GM12878 (cell line): ENCODE measurements around the gene REEP5. TPM values are rescaled to one million over a fixed set of nuclear protein-coding genes. Genes with fewer than 3 reads are reported as not detected.

Experiments
- CBX5 ChIP-seq: sonication (generic); IDR thresholded peaks from 2 replicates; pipeline ENCODE4 v1.6.1; 2016; ENCODE audit warnings: low read depth, moderate library complexity, mild to moderate bottlenecking, inconsistent platforms
- CHD2 ChIP-seq: IDR thresholded peaks from 2 replicates; pipeline ENCODE4 v1.6.1; 2011; ENCODE audit warnings: low read depth, low read length, improper control_type of control experiment, borderline replicate concordance
- CREM ChIP-seq: IDR thresholded peaks from 2 replicates; pipeline ENCODE4 v1.6.1; 2014; ENCODE audit warnings: antibody characterized with exemption, low read depth
- IKZF1 ChIP-seq: fragments of 450-650 bp; conservative IDR thresholded peaks from 2 replicates; pipeline ENCODE4 v1.6.1; 2017; ENCODE audit warnings: antibody characterized with exemption, mild to moderate bottlenecking
- IKZF2 ChIP-seq, 2 experiments: fragments of 450-650 bp; IDR thresholded peaks; 2 replicates each; pipeline ENCODE4 v1.6.1; 2017; ENCODE audit warnings: mild to moderate bottlenecking in 2 of 2, moderate library complexity in 2 of 2
- KLF5 ChIP-seq: fragments of 450-650 bp; IDR thresholded peaks from 2 replicates; pipeline ENCODE4 v1.6.1; 2014; ENCODE audit warnings: mild to moderate bottlenecking; ENCODE audit not compliant: partially characterized antibody
- MEF2A ChIP-seq: IDR thresholded peaks from 2 replicates; pipeline ENCODE4 v1.6.1; 2011; ENCODE audit warnings: low read depth, mild to moderate bottlenecking, low read length, moderate library complexity; ENCODE audit not compliant: insufficient read depth
- MTA2 ChIP-seq: fragments of 450-650 bp; IDR thresholded peaks from 2 replicates; pipeline ENCODE4 v1.6.1; 2016; ENCODE audit warnings: low read depth, mild to moderate bottlenecking, moderate library complexity
- MXI1 ChIP-seq: fragments of 150-350 bp; IDR thresholded peaks from 2 replicates; pipeline ENCODE4 v1.6.1; 2011; ENCODE audit warnings: low read depth, mild to moderate bottlenecking, inconsistent platforms, low read length, improper control_type of control experiment
- NR2F1 ChIP-seq: fragments of 450-650 bp; conservative IDR thresholded peaks from 2 replicates; pipeline ENCODE4 v1.6.1; 2017; ENCODE audit warnings: mild to moderate bottlenecking
- PAX8 ChIP-seq: fragments of 450-650 bp; IDR thresholded peaks from 2 replicates; pipeline ENCODE4 v1.6.1; 2017; ENCODE audit warnings: mild to moderate bottlenecking, moderate library complexity
- POLR2AphosphoS2 ChIP-seq: IDR thresholded peaks from 2 replicates; pipeline ENCODE4 v1.6.1; 2011; ENCODE audit warnings: low read depth, mild to moderate bottlenecking, low read length, improper control_type of control experiment, moderate library complexity
- SIN3A ChIP-seq: IDR thresholded peaks from 2 replicates; pipeline ENCODE4 v1.6.1; 2012; ENCODE audit warnings: low read depth, low read length, improper control_type of control experiment
- SMAD5 ChIP-seq: IDR thresholded peaks from 2 replicates; pipeline ENCODE4 v1.6.1; 2016; ENCODE audit warnings: antibody characterized with exemption, low read depth
- SMARCA5 ChIP-seq: fragments of 450-650 bp; IDR thresholded peaks from 2 replicates; pipeline ENCODE4 v1.6.1; 2017; ENCODE audit warnings: mild to moderate bottlenecking
- SREBF1 ChIP-seq: IDR thresholded peaks from 2 replicates; pipeline ENCODE4 v1.6.1; 2012; ENCODE audit warnings: mild to moderate bottlenecking, low read length
- TCF12 ChIP-seq: IDR thresholded peaks from 2 replicates; pipeline ENCODE4 v1.6.1; 2011; ENCODE audit warnings: low read depth, mild to moderate bottlenecking, low read length
- ZNF217 ChIP-seq: fragments of 450-650 bp; IDR thresholded peaks from 2 replicates; pipeline ENCODE4 v1.6.1; 2017; ENCODE audit warnings: antibody characterized with exemption, mild to moderate bottlenecking
- polyA plus RNA-seq, 11 experiments: library from polyadenylated mRNA; depleted of rRNA in 4 of 11; unstranded in 6 of 11; stranded (reverse) in 5 of 11; fragments of >200 nt; fragmentation: Nextera tagmentation in 4 of 11; fragmentation: Illumina TruSeq in 1 of 11; extraction: Ambion mirVana in 4 of 11; extraction: Trizol in 1 of 11; gene quantifications; 1 replicate in 1 of 11; 2 replicates in 10 of 11; pipeline versions ENCODE4 v1.2.1 to v1.2.3, GENCODE V29; 2011 to 2016; ENCODE audit warnings: inconsistent platforms in 2 of 11, missing spikeins in 2 of 11, low read depth in 1 of 11
- total RNA-seq, 4 experiments: library from RNA; depleted of rRNA in 3 of 4; stranded (reverse); fragments of >200 nt in 3 of 4; fragmentation: Illumina TruSeq in 1 of 4; extraction: Trizol in 1 of 4; gene quantifications; 2 replicates each; pipeline versions ENCODE4 v1.2.1 to v1.2.3, GENCODE V29; 2013 to 2021
- TF ChIP-seq, protein P1 (sequence below): fragments of 450-650 bp; IDR thresholded peaks from 2 replicates; pipeline ENCODE4 v1.6.1; 2014; ENCODE audit warnings: mild to moderate bottlenecking
- TF ChIP-seq, protein P2 (sequence below): fragments of 450-650 bp; IDR thresholded peaks from 2 replicates; pipeline ENCODE4 v1.6.1; 2017; ENCODE audit warnings: low read depth, mild to moderate bottlenecking, moderate library complexity
- TF ChIP-seq, protein P3 (sequence below): IDR thresholded peaks from 2 replicates; pipeline ENCODE4 v1.6.1; 2012; ENCODE audit warnings: low read depth, low read length, improper control_type of control experiment
- TF ChIP-seq, protein P4 (sequence below): IDR thresholded peaks from 2 replicates; pipeline ENCODE4 v1.6.1; 2011; ENCODE audit warnings: borderline replicate concordance, low read depth, mild to moderate bottlenecking, moderate library complexity, low read length; ENCODE audit not compliant: insufficient read depth, poor library complexity, severe bottlenecking
- TF ChIP-seq, protein P5 (sequence below), 3 experiments: IDR thresholded peaks in 2 of 3; conservative IDR thresholded peaks in 1 of 3; 2 replicates each; pipeline ENCODE4 v1.5.1; 2011; ENCODE audit warnings: low read depth in 3 of 3, low read length in 3 of 3, mild to moderate bottlenecking in 3 of 3, control low read depth in 2 of 3, moderate library complexity in 2 of 3, inconsistent platforms in 1 of 3, mixed read lengths in 1 of 3; ENCODE audit not compliant: control insufficient read depth in 2 of 3, insufficient read depth in 1 of 3; ENCODE audit errors: extremely low read depth in 1 of 3

REEP5 gene
- total and polyA plus RNA-seq, 10 of the 15 experiments (the other 5 are each of a cell fraction or from before 2014, with no cell fraction given): 30.5 to 211 (median 113) TPM

DNA sequence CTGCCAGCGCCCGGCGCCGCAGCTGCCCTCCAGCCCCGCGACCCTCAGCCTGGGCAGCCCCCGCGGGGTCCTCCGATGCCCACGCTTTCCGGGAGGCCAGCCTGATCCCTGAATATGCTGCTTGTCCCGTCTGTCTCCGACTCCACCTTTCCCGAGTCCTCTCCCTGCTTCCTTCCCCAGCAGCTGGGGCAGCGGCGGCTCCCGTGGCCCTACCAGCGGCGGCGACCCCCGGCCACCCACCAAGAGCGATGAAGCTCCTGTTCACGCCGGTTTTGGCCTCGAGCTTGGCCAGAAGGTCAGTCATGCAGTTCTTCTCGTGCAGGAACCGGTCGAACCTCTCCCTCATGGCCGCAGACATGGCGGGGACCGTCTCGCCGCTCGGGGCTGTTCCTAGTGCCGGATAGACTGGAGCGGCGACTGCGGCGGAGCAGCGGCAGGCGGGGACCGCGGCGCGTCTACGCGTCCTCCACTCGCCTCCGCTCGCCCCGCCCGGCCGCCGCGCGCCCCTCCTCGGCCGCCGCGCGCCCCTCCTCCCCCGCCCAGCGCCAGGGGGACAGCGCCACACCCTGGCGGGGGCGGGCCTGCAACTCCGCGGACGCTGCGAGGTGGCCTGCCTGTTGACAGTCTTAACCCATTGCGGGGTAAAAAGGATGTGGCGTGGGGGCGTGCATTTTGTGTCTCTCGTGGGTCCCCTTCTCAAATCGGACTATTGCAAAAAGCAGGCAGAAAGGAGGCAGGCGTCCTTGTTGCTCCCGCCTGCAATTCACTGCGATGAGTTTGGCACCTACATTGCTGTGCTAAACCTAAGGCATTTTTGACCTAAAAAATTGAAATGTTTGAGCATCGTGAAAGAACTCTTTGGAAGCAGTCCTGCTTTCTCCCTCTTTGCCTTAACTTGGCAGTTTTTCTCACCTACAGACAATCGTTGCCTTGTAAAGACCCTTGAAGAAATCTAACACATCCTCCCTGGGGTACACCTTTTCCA is at the start of gene REEP5 (continued):
- TF ChIP-seq, protein P1, sequence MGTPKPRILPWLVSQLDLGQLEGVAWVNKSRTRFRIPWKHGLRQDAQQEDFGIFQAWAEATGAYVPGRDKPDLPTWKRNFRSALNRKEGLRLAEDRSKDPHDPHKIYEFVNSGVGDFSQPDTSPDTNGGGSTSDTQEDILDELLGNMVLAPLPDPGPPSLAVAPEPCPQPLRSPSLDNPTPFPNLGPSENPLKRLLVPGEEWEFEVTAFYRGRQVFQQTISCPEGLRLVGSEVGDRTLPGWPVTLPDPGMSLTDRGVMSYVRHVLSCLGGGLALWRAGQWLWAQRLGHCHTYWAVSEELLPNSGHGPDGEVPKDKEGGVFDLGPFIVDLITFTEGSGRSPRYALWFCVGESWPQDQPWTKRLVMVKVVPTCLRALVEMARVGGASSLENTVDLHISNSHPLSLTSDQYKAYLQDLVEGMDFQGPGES: no peak
- TF ChIP-seq KLF5: peak; percentile 32
- 0 out of 2 replicates have a peak, but pooled peaks have one; percentile 13 for TF ChIP-seq TCF12
- no peak; the same call in 1 of the 2 replicates for TF ChIP-seq SIN3A
- 0 out of 2 replicates have a peak, but pooled peaks have one; percentile 32 for TF ChIP-seq MXI1
- TF ChIP-seq, protein P2, sequence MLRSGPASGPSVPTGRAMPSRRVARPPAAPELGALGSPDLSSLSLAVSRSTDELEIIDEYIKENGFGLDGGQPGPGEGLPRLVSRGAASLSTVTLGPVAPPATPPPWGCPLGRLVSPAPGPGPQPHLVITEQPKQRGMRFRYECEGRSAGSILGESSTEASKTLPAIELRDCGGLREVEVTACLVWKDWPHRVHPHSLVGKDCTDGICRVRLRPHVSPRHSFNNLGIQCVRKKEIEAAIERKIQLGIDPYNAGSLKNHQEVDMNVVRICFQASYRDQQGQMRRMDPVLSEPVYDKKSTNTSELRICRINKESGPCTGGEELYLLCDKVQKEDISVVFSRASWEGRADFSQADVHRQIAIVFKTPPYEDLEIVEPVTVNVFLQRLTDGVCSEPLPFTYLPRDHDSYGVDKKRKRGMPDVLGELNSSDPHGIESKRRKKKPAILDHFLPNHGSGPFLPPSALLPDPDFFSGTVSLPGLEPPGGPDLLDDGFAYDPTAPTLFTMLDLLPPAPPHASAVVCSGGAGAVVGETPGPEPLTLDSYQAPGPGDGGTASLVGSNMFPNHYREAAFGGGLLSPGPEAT: no peak
- TF ChIP-seq IKZF2 (IDR thresholded peaks at IDR 0.05): no peak
- peak; percentile 92 for TF ChIP-seq SMARCA5
- TF ChIP-seq MEF2A: 0 out of 2 replicates have a peak, but pooled peaks have one; percentile 67
- peak; percentile 12; the same call in 1 of the 2 replicates for TF ChIP-seq MTA2
- peak; percentile 66; the same call in 1 of the 2 replicates for TF ChIP-seq POLR2AphosphoS2
- peak; percentile 52; the same call in 1 of the 2 replicates for TF ChIP-seq ZNF217
- TF ChIP-seq CREM: peak; percentile 9; the same call in 1 of the 2 replicates
- no peak for TF ChIP-seq SREBF1
- TF ChIP-seq NR2F1: peak; percentile 38; the same call in 1 of the 2 replicates
- TF ChIP-seq, protein P3, sequence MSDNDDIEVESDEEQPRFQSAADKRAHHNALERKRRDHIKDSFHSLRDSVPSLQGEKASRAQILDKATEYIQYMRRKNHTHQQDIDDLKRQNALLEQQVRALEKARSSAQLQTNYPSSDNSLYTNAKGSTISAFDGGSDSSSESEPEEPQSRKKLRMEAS: peak; percentile 24; the same call in 1 of the 2 replicates
- TF ChIP-seq PAX8: no peak
- TF ChIP-seq, protein P4, sequence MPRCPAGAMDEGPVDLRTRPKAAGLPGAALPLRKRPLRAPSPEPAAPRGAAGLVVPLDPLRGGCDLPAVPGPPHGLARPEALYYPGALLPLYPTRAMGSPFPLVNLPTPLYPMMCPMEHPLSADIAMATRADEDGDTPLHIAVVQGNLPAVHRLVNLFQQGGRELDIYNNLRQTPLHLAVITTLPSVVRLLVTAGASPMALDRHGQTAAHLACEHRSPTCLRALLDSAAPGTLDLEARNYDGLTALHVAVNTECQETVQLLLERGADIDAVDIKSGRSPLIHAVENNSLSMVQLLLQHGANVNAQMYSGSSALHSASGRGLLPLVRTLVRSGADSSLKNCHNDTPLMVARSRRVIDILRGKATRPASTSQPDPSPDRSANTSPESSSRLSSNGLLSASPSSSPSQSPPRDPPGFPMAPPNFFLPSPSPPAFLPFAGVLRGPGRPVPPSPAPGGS: peak; percentile 11
- peak; percentile 50 for TF ChIP-seq CHD2
- TF ChIP-seq CBX5: 0 out of 2 replicates have a peak, but pooled peaks have one; percentile 23
- TF ChIP-seq IKZF1: peak; percentile 50
- peak; percentile 72; the same call in 1 of the 2 replicates for TF ChIP-seq SMAD5
- TF ChIP-seq, protein P5, sequence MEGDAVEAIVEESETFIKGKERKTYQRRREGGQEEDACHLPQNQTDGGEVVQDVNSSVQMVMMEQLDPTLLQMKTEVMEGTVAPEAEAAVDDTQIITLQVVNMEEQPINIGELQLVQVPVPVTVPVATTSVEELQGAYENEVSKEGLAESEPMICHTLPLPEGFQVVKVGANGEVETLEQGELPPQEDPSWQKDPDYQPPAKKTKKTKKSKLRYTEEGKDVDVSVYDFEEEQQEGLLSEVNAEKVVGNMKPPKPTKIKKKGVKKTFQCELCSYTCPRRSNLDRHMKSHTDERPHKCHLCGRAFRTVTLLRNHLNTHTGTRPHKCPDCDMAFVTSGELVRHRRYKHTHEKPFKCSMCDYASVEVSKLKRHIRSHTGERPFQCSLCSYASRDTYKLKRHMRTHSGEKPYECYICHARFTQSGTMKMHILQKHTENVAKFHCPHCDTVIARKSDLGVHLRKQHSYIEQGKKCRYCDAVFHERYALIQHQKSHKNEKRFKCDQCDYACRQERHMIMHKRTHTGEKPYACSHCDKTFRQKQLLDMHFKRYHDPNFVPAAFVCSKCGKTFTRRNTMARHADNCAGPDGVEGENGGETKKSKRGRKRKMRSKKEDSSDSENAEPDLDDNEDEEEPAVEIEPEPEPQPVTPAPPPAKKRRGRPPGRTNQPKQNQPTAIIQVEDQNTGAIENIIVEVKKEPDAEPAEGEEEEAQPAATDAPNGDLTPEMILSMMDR (IDR thresholded peaks at IDR 0.05 in 2 of 3, conservative IDR thresholded peaks at IDR 0.05 in 1 of 3; ENCODE audit: control insufficient read depth in 2 of 3, extremely low read depth in 1 of 3, insufficient read depth in 1 of 3, low read depth in 3 of 3, low read length in 3 of 3): peak; percentile 77 to 88 (median 79)
